Activated CD4-positive, alpha-beta memory T cell treated with anti-CD3 and anti-CD28 coated beads, Interleukin-2, amount 10 ng/mL, durations not matched to agents 7 days and 5 days (primary cell): ENCODE measurements around the gene PTTG1. TPM values are rescaled to one million over a fixed set of nuclear protein-coding genes. Genes with fewer than 3 reads are reported as not detected.

Experiments used
- CTCF ChIA-PET: fragments of 350-600 bp; sonication (Branson Sonifier 250); formaldehyde crosslinking; loops from one replicate; lab custom pipeline; 2021; ENCODE audit warnings: antibody characterized with exemption, inconsistent platforms; lab: Charles Lee
- POLR2A ChIA-PET: fragments of 350-600 bp; sonication (Branson Sonifier 250); formaldehyde crosslinking; loops from one replicate; lab custom pipeline; 2021; ENCODE audit warnings: antibody characterized with exemption; lab: Charles Lee
- DNase-seq: peaks from one replicate; pipeline ENCODE4 v3.0.0-alpha.2; 2020
- H3K27ac Mint-ChIP-seq: one replicate; pipeline ENCODE4 v1.8.0; 2021; ENCODE audit warnings: mild to moderate bottlenecking, mixed read lengths
- H3K27me3 Mint-ChIP-seq: one replicate; pipeline ENCODE4 v1.8.0; 2021; ENCODE audit warnings: mixed read lengths
- H3K36me3 Mint-ChIP-seq: one replicate; pipeline ENCODE4 v1.8.0; 2021; ENCODE audit warnings: low read depth, mixed read lengths
- H3K4me1 Mint-ChIP-seq: one replicate; pipeline ENCODE4 v1.8.0; 2021; ENCODE audit warnings: mixed read lengths
- H3K4me3 Mint-ChIP-seq: one replicate; pipeline ENCODE4 v1.8.0; 2021; ENCODE audit warnings: mild to moderate bottlenecking, mixed read lengths
- H3K9me3 Mint-ChIP-seq: one replicate; pipeline ENCODE4 v1.8.0; 2021; ENCODE audit warnings: mixed read lengths
- total RNA-seq, 2 experiments: library from RNA; stranded (reverse); gene quantifications; one replicate each; pipeline ENCODE4 v1.2.3, GENCODE V29; 2021

The PTTG1 gene
- total RNA-seq, result 100 to 1,000 TPM; 223 to 226 TPM

DNA sequence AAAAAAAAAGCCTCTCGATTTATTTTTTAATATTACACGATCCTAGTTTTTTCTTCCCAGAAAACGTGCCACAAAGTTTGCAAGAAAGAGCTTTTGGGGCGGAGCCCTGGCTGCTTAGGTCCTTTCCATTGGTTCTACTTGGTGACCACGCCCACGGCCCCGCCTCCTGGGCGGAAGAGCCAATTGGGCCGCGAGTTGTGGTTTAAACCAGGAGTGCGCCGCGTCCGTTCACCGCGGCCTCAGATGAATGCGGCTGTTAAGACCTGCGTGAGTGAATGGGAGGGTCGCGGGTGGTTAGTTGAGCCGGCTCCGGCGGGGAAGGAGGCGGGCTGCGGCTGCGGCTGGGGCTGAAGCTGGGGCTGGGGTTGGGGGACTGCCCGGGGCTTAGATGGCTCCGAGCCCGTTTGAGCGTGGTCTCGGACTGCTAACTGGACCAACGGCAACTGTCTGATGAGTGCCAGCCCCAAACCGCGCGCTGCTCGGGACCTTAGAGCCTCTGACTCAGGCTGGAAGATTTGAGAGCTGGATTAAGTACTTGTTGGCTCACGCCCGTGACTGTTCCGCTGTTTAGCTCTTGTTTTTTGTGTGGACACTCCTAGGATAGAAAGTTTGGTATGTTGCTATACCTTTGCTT is at the start of gene PTTG1:
Gene PTTG1 (plus strand): TSS at position 231 of the 634 bp plus-strand sequence. CDS start 458 bp downstream, outside the sequence.
- Mint-ChIP-seq H3K27ac (peak within 1 kb of the TSS; percentile 82), H3K36me3 (peaks cover 45% of the 10 kb centered on the region), H3K4me3 (peak within 1 kb of the TSS; percentile 91), H3K4me1 (peaks cover 67% of the 10 kb centered on the region), H3K9me3 (no peaks in the 10 kb centered on the region), H3K27me3 (no peaks in the 10 kb centered on the region)
- ChIA-PET POLR2A (interaction anchor here (1.0 to 5.0 kb wide), 14 partner anchors 12 to 303 kb away, joined by 3 to 104 read pairs (median 8); partner anchors contain the start of genes FAM200C and PWWP2A), CTCF (interaction anchor here (0.8 to 13.2 kb wide), 3 partner anchors 17 to 86 kb away, joined by 3 to 161 read pairs (median 5); no protein-coding TSS in a partner anchor)
- DNase-seq, result peak; percentile 93

DNA sequence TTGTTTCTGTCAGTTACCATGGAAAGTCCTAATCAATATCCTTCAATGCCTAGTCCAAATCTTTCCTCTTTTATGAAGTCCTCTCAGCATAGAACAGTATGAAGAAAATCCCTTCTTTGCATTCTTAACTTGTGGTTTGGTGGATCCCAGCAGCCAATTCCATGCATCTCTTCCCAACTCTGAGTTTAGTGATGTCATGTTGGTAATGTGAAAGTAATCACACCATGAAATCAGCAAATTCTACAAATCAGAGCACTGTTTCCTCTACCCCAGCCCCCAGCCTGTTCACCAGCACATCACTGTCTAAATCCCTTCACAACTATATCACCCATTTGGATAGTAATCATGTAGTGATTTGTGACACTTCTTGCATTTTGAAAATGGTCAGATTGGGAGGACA is 46.5 kb upstream of the PTTG1 start:
- Mint-ChIP-seq H3K27ac (no peak overlapping the region), H3K4me1 (peaks cover 6% of the 10 kb centered on the region), H3K27me3 (peaks cover 66% of the 10 kb centered on the region), H3K36me3 (no peaks in the 10 kb centered on the region), H3K9me3 (no peaks in the 10 kb centered on the region), H3K4me3 (no peak overlapping the region)
- ChIA-PET POLR2A (no interaction called here), CTCF (no interaction called here)
- no peak for DNase-seq

DNA sequence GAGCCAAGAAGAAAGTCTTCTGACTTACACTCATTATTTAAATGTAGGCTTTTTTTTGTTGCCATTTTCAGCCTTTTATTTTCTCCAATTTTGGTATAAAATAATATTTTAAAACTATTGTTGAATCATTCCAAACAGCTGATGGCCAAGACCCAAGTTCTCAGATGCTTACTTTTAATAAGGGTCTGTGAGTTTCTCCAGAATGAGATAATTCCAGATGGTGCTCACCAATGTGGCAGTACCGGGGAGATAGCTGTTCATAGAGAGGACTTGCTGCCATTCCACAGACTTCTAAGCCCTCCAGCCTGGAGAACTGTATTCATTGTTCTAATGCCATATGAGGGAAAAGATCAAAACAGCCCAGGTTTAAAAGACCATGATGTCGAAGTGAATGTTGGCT is 46.0 kb upstream of the PTTG1 start:
- no peaks in the 10 kb centered on the region for H3K9me3 Mint-ChIP-seq
- peaks cover 64% of the 10 kb centered on the region for H3K27me3 Mint-ChIP-seq
- H3K27ac Mint-ChIP-seq, result no peak overlapping the region
- ChIA-PET POLR2A (no interaction called here), CTCF (no interaction called here)
- H3K36me3 Mint-ChIP-seq, result no peaks in the 10 kb centered on the region
- peaks cover 3% of the 10 kb centered on the region for H3K4me1 Mint-ChIP-seq
- H3K4me3 Mint-ChIP-seq, result no peak overlapping the region
- DNase-seq, result no peak

DNA sequence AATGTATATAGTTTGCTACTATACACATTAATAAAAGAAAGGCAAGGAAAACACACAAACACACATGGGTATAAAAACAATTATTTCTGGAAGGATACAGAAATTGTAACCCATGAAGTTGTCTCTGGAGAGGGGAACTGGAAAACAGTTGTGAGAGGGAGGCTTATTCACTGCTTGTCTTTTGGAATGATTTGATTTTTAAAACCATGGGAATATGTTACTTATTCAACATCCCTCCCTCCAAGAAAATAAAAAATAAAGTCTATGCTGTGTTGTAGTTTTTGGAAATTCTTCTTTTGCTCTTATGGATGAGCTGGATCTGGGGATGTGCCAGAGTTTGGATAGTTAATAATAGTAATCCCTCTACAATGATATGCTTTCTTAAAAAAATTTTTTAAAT is 45.2 kb upstream of the PTTG1 start:
- ChIA-PET CTCF (no interaction called here), POLR2A (no interaction called here)
- H3K27me3 Mint-ChIP-seq, result peaks cover 59% of the 10 kb centered on the region
- H3K4me1 Mint-ChIP-seq, result no peaks in the 10 kb centered on the region
- no peaks in the 10 kb centered on the region for H3K36me3 Mint-ChIP-seq
- no peak overlapping the region for H3K27ac Mint-ChIP-seq
- no peaks in the 10 kb centered on the region for H3K9me3 Mint-ChIP-seq
- no peak for DNase-seq
- no peak overlapping the region for H3K4me3 Mint-ChIP-seq

DNA sequence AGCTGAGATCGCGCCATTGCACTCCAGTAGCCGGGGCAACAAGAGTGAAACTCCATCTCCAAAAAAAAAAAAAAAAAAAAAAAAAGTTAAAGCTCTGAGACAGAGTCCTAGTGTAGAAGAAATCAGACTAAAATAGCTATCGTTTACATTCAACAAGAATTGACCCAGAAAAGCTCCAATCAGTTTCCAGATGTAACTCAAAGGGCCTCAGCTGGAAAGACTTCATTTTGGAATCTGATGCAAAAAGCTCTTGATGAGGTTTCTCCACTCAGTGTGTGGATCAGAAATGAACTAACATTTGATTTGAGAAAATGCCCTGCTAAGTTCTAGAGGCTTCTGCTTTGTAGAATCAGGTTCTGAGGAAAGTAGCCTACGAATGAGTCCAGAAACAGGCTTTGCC is 44.0 kb upstream of the PTTG1 start:
- Mint-ChIP-seq H3K36me3 (no peaks in the 10 kb centered on the region), H3K9me3 (no peaks in the 10 kb centered on the region), H3K27me3 (peaks cover 51% of the 10 kb centered on the region), H3K4me3 (no peak overlapping the region), H3K4me1 (no peaks in the 10 kb centered on the region), H3K27ac (no peak overlapping the region)
- POLR2A ChIA-PET, result no interaction called here
- CTCF ChIA-PET, result interaction anchor here (1.4 kb wide), 1 partner anchor 62 kb away, joined by 3 read pairs; no protein-coding TSS in a partner anchor
- DNase-seq, result no peak

DNA sequence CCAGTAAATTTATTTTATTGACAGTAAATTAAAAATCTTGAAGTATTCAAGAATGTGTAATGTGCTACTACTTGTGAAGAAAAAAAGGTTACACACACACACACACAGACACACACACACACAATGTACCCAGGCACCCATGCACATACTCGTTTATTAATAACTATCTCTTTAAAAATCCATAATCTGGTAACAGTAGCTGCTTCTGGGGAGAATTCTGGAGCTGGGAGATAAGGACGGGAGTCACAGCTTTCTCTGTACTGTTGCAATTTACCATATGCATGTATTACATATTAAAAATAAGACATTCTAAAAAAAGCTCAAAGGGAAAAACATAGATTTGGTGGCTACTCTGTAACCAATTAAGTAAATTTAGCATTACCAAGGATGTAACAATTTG is 43.3 kb upstream of the PTTG1 start:
- peaks cover 45% of the 10 kb centered on the region for H3K27me3 Mint-ChIP-seq
- ChIA-PET CTCF (interaction anchor here (1.4 kb wide), 1 partner anchor 61 kb away, joined by 3 read pairs; no protein-coding TSS in a partner anchor), POLR2A (no interaction called here)
- no peaks in the 10 kb centered on the region for H3K4me1 Mint-ChIP-seq
- DNase-seq, result no peak
- H3K4me3 Mint-ChIP-seq, result no peak overlapping the region
- no peak overlapping the region for H3K27ac Mint-ChIP-seq
- no peaks in the 10 kb centered on the region for H3K9me3 Mint-ChIP-seq
- H3K36me3 Mint-ChIP-seq, result no peaks in the 10 kb centered on the region

DNA sequence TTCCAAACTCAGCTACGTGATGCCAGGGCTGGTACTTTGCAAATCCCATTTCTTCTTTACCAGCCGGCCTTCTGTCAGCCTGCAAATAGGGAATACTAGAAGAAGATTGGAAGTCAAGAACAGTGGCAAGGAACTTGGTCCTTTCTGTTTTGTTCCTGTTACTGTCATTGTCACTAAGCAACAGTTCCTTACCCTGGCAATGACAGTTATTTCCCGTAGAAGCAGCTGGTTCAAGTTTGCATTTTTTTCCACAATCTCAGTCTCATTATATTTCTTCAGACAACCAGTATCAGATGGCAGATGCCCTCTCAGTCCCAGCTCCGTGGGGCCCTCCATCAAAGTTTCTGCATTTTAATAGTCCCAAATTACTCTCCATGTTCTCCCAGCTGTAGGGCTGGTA is 42.1 kb upstream of the PTTG1 start:
- Mint-ChIP-seq H3K27me3 (peaks cover 39% of the 10 kb centered on the region), H3K9me3 (no peaks in the 10 kb centered on the region), H3K36me3 (no peaks in the 10 kb centered on the region), H3K4me1 (no peaks in the 10 kb centered on the region), H3K27ac (no peak overlapping the region), H3K4me3 (no peak overlapping the region)
- ChIA-PET CTCF (interaction anchor here (2.3 kb wide), 1 partner anchor 12 kb away, joined by 11 read pairs; no protein-coding TSS in a partner anchor), POLR2A (no interaction called here)
- DNase-seq, result no peak

DNA sequence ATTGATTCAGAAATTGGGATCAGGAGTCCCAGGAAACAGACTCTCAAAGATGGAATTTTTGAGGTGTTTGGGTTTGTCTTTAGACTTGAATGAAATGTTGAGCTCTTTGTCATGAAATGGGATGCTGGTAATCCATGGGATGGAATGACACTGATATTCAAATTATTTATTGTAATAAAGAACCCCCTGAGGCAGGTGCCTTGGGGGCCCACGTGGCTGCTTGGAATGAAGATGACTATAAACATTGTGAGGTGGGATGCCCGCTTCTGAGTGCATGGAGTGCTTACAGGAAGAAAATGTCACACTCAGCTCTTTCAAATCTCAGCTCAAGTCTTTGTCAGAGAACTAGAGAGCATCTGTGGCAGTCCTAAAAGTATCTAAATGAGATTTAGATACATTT is 41.6 kb upstream of the PTTG1 start:
- no peak for DNase-seq
- H3K27ac Mint-ChIP-seq, result no peak overlapping the region
- ChIA-PET POLR2A (no interaction called here), CTCF (interaction anchor here (2.3 kb wide), 1 partner anchor 11 kb away, joined by 11 read pairs; no protein-coding TSS in a partner anchor)
- no peaks in the 10 kb centered on the region for H3K9me3 Mint-ChIP-seq
- peaks cover 34% of the 10 kb centered on the region for H3K27me3 Mint-ChIP-seq
- no peaks in the 10 kb centered on the region for H3K4me1 Mint-ChIP-seq
- H3K4me3 Mint-ChIP-seq, result no peak overlapping the region
- H3K36me3 Mint-ChIP-seq, result no peaks in the 10 kb centered on the region

DNA sequence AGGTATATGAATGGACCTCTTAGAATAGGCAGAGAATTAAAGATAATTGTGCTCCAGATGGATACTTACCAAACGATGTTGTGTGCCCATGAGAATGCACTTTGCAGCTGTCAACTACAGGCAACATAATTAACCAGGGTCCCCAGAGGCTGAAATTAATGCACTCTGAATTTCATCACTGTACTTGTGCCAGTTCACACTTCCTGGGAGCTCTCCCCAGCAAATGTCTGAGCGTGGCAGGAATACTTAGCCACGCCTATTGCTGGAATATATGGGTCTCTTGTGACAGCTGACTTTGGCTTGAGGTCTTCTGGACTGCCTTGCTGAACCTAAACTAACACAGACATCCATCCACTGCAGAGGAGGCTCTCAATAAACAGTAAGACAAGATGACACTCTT is 39.3 kb upstream of the PTTG1 start:
- DNase-seq, result no peak
- Mint-ChIP-seq H3K27ac (no peak overlapping the region), H3K27me3 (peaks cover 21% of the 10 kb centered on the region), H3K4me3 (no peak overlapping the region), H3K4me1 (no peaks in the 10 kb centered on the region), H3K9me3 (peaks cover 2% of the 10 kb centered on the region), H3K36me3 (no peaks in the 10 kb centered on the region)
- ChIA-PET CTCF (no interaction called here), POLR2A (no interaction called here)

DNA sequence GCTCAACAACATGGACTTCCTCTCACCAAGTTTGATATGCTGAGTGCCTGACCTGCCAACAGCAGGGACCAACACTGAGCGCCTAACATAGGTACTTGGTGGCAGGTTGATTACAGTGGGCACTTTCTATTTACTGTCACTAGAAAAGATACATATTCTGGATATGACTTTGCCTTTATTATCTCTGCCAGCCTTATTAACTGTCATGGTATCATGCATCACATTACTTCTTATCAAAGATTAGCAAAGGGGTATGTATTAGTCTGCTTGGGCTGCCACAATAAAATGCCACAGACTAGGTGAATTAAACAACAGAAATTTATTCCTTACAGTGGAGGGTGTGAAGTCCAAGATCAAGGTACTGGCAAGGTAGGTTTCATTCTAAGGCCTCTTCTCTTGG is 37.0 kb upstream of the PTTG1 start:
- DNase-seq, result no peak
- ChIA-PET CTCF (no interaction called here), POLR2A (no interaction called here)
- H3K27me3 Mint-ChIP-seq, result peaks cover 14% of the 10 kb centered on the region
- H3K4me3 Mint-ChIP-seq, result no peak overlapping the region
- no peaks in the 10 kb centered on the region for H3K4me1 Mint-ChIP-seq
- peaks cover 11% of the 10 kb centered on the region for H3K9me3 Mint-ChIP-seq
- no peaks in the 10 kb centered on the region for H3K36me3 Mint-ChIP-seq
- no peak overlapping the region for H3K27ac Mint-ChIP-seq

DNA sequence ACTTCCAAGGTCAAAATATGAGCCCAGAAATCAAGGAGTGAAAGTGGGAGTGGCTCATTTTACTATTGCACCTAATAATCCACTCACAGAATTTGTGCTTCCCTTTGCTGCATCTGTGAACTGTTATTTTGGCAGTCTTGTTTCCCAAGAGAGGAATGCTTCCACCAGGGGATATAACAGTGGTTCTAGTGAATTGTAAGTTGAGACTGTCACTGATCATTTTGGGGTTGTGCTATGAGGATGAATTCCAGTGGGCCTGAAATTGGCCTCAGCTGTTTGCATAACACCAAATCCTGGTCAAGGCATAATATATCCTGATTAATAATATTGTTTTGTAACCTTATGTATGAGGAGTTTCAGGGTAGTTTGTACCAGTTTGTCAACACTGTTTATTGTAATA is 36.2 kb upstream of the PTTG1 start:
- Mint-ChIP-seq H3K4me1 (no peaks in the 10 kb centered on the region), H3K27ac (no peak overlapping the region), H3K9me3 (peaks cover 11% of the 10 kb centered on the region), H3K4me3 (no peak overlapping the region), H3K27me3 (peaks cover 10% of the 10 kb centered on the region), H3K36me3 (no peaks in the 10 kb centered on the region)
- POLR2A ChIA-PET, result no interaction called here
- CTCF ChIA-PET, result no interaction called here
- DNase-seq, result no peak

DNA sequence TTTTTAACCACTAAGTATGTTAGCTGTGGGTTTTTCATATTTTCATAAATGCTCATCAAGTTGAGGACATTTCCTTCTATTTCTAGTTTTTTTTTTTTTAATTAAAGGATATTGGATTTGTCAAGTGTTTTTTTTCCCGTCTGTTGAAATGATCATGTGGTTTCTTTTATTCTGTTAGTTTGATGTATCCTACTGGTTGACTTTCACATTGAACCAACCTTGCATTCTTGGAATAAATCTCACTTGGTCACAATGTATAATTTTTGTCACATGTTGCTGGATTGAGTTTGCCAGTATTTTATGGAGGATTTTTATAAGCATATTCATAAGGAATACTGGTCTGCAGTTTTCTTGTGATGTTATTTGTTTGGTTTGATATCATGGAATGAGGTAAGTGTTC is 34.2 kb upstream of the PTTG1 start:
- Mint-ChIP-seq H3K4me1 (no peaks in the 10 kb centered on the region), H3K9me3 (peaks cover 11% of the 10 kb centered on the region), H3K4me3 (no peak overlapping the region), H3K27ac (no peak overlapping the region), H3K27me3 (peaks cover 4% of the 10 kb centered on the region), H3K36me3 (no peaks in the 10 kb centered on the region)
- POLR2A ChIA-PET, result no interaction called here
- CTCF ChIA-PET, result no interaction called here
- DNase-seq, result no peak

DNA sequence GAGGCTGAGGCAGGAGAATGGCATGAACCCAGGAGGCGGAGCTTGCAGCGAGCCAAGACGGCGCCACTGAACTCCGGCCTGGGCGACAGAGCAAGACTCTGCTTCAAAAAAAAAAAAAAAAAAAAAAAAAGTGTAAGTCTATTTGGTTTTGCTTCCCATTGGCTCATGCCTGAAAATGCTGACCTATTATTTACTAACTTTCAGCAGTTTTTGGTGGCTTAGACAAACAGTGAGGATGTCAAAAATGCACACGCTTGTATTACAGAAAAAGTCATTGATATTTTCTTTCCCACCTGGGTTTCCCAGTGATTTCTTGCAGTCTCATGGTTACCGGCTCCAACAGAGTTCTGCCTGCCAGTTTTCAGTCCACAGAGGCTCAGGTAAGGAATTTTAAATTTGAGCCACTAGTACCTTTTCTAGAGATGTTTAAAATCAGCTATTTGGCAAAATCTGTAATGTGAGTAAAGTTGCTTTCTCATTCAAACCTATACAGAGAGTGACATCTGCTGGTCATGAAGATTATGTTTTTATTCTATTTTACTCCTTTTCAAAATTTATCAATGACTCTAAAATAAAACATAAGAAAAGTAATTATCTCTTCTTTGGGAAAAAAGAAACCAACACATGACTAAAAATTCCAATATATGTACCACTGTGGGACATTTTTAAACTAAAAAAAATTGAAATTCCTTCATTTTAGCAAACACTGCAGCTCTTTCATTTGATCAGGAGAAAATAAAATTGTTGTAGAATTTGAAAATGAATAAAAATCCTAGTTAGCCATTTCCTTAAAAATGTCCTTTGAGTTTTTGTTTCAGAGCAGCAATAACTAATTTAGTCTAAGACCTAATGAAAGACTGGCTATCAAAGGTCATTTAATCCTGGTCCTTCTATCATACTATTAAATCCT is 30.6 kb upstream of the PTTG1 start:
- H3K4me3 Mint-ChIP-seq, result no peak overlapping the region
- no peak overlapping the region for H3K27ac Mint-ChIP-seq
- H3K9me3 Mint-ChIP-seq, result peaks cover 11% of the 10 kb centered on the region
- ChIA-PET CTCF (interaction anchor here (0.6 to 4.5 kb wide), 10 partner anchors 9 to 379 kb away, joined by 3 to 23 read pairs (median 4); partner anchors contain the start of gene FAM200C), POLR2A (no interaction called here)
- no peak for DNase-seq
- H3K36me3 Mint-ChIP-seq, result no peaks in the 10 kb centered on the region
- no peaks in the 10 kb centered on the region for H3K27me3 Mint-ChIP-seq
- H3K4me1 Mint-ChIP-seq, result no peaks in the 10 kb centered on the region
